HG03045 (cell line): Measurements from ENCODE around the gene CAPN13.

Source experiments
- ATAC-seq: cut with Tn5 transposase; IDR thresholded peaks from one replicate; pipeline ENCODE4 v1.9.1; 2021; ENCODE audit warnings: mild to moderate bottlenecking, moderate library complexity; ENCODE audit not compliant: unreplicated experiment

CAPN13 gene

DNA sequence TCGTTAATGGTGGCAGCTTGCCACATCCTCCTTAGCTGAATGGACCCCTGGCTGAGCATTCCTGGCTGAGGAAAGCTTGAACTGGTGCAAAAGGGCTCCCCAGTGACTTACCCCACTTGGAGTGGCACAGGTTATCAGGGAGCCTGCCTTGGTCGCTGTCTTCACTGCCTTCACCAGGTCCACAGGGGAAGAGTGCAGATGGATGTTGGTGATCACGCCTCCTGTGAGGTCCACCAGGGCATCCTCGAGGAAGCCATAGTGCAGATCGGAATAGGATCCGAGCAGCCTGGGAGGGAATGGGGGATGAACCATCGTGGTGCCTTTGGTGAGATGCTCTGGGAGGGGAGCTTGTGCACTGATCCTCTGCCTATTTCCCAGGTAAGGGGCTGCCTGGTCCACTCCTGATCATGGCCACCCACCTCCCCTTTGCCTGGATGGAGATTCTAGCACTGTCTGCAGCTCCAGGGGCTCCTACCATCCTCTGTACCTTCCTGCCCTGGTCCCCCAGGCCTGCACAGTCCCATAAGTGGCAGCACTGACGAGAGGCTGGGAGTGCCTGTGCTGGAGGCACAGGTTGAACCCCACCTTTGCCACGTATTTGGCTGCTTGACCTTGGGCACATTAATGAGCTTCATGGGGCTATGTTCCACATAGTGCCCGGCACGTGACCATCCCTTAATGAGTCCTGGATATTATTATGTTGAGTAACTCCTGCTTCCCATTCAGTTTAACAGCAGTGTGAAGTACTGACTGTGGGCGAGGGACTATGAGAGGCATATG, 43.0 kb downstream of the CAPN13 start:
- ATAC-seq: no peak

DNA sequence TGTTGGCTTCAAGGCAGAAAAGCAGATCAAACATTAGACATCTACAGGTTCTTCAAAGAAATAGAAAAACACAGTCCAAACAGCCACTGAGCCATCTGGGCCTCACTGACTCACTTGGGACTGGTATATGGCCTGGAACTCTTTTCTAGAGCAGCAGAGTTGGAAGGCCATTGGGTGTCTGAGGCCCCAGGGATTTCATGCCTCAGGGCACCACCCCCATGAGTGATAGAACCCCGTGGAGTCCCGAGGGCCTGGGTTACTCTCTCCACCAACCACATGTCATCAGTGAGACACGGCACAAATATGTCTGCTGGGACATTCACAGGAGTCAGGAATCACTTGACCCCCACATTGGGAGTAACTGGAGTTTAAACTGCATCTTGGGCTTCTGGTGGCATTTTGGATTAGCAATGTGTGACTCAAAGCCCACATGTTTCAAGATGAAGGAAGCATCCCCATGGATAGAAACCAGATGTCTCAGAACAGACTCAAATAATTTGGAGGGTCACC, 44.0 kb downstream of the CAPN13 start:
- ATAC-seq: no peak

DNA sequence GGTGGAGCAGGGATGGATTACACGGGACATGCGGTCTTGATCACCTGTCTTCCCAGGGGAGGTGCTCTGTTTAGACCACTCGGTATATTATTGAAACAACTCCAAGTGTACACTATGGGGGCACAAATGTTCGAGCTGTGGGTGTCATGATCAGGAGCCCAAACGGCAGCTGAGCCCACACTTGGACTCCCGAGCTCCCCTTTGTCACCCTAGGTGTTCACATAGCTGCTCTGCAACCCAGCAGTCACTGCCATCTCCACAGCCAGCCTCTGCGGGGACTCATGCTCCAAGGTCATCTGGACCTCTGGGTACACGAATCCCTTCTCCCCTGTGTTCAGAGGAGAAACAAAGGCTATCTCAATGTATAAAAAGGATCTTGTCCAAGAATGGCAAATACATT, 46.0 kb downstream of the CAPN13 start:
- no peak for ATAC-seq

DNA sequence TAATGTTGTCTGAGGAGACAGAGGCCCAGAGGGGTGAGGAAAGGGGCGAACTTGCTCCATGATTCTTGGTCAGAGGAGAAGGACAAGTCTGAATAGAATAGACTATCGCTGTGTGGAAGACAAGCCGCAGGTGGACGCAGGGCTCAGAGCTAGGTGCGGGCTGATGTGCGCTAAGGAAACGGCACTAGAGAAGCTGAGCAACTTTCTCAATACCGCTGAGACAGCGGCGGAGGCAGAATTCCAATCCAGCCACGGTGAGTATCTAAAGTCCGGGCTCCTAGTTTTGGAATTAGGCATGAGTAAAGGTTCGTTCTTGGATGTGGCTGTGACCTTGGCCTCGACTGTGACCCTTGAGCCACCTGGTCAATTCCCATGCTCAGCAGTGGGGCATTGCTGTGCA, 47.8 kb downstream of the CAPN13 start:
- ATAC-seq: no peak

DNA sequence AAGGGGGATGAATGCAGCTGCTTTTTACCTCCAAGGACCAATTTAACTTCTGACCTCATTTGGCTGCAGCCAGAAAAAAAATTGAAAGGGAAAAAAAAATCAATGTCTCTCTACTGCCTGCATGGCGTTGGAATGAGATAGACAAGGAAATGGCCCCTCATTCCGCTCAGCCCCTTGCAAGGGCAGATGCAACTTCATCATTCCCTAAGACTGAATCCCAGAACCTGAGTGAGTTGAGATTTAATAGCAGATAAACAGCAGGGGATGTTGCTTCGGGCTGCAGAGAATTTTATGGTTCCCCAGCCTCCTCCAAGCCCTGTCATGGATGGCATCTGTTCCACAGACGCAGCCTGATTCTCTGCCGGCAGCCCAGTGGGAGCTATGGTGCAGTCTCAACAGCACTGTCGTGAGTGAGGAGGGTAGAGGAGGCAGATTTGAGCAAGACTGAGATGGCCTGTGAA, 49.0 kb downstream of the CAPN13 start:
- no peak for ATAC-seq

DNA sequence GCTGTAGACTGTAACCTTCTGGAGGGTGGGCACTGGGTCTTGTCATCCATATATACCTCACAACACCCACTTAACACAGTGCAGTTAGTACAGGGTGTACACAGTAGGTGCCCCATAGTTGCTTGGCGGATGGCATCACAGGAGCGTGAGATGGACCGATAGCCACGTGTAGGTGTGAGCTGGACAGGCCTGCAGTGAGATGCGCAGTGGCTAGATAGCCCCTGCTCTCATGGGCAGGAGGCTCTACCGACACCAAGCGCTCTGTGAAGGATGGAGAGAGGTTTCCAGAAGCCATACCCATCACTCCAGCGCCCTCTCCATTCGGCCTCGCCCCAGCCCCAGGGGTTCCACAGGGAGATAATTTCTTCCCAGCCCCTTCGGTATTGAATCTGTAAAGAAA, 49.5 kb downstream of the CAPN13 start:
- no peak for ATAC-seq

DNA sequence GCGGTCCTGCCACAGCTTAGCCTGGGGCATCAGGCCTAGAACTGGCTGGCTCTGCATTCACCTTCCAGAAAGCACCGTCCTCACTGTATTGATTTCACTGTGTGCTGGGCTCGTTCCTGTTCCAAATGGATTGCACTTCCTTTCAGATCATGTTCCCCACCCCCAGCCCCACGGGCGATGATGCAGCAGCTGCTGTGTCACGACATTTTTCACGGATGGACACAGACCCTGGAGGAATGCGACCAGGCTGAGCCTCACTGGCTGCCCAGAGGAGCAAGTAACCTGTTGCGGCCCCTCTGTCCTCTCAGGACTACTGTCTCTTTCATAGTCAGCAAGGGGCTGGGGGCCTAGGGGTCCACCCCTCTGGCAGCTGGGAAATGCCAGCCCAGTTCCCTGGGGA, 50.3 kb downstream of the CAPN13 start:
- no peak for ATAC-seq

DNA sequence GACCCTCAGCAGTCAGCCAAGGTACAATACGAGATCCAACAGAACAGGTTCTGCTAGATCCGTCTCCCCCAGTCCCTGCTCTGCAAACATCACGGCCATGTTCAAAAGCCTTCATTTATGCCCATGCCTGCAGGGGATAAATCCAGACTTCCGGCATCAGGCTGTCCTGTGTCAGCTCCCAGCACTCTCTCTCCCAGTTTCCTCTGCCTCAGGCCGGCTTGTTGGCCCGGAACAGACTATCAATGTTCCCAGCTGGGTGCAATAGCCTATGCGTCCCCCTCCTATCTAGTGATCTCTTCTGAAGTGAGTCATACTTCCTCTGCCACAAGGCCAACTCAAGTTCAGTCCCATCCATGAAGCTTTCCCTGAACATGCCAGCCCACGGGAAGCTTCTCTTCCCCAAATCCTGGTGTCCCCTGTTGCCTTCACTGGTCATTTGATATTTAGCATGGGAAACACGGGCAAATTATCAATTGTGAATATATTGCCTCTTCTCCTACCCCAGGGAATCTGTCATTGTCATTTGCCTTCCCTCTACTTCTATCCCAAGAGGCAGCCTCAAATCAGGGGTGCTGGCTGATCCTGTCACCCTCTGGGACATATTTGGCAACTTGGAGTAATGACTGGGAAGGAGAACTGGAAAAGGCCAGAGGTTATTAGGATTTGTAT, 51.1 kb downstream of the CAPN13 start:
- ATAC-seq: no peak

DNA sequence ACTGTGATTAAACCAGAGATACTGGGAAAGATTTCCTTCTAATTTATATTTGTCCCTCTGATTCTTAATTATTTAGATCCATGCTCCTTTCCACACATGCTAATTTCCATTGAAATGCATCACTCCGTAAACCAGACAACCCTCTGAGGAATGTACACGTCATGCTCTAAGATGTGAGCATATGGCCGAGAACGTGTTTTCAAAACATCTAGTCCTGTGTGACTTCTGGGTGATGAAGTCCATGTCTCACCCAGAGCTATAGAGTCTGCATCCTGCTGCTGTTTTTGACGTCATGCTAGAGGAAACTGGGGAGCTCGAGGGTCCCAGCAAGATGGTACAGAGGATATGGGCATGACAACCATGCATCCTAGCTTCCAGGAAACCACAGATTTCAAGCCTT, 53.6 kb downstream of the CAPN13 start:
- no peak for ATAC-seq

DNA sequence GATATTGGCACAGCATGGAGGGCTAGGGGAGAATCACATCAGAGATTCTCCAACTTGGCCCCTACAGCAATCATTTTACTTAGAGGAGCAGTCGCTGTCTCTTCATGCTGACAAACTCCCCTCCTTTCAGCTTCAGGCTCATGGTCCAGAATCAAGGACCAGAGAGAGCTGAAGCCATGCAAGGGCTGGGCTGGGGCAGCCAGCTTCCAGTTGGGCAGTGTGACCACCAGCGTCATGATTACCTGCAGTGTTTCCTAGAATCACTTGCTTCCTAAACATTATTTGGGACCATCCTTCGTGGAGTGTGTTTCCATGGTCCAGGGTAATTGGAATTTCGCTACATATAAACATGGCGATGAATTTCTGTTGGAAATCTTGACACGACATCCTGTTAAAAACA, 54.4 kb downstream of the CAPN13 start:
- ATAC-seq: no peak

DNA sequence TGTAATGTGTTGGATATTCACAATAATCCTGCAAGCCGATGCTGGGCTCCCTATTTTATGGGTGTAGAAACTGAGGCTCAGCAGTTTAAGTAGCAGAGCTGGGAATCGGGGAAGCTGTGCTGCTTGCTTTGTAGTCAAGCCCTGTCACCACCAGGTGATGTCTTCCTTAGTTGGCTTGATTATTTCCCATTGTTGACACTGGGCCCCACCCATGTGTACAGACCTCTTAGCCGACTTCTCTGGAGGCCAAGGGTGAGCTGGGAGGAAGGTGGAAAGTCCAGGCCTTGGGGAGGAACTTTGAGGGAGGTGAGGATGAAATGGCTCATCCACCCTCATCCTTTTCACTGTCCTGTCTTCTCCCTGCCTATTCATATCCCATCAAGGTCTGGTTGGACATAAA, 60.0 kb downstream of the CAPN13 start:
- ATAC-seq: no peak

DNA sequence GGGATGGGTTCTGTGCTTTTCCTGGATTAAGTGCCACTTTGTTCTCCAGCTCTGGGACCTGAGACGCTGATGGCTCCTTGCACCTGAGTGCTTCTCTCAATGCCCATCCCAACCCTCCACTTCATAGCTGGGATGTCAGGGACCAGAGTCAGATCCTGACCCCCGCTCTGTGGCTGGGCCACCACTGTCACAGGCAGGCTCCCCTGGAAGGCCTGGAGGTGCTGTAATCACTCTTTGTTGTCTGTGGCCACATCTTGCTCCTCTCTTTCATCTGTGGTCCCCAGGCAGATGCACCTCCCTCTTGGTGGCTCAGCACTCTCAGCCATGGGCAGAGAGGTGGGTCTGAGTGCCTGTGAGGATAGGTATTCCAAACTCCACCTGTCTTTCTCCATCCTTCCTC, 62.4 kb downstream of the CAPN13 start:
- no peak for ATAC-seq

DNA sequence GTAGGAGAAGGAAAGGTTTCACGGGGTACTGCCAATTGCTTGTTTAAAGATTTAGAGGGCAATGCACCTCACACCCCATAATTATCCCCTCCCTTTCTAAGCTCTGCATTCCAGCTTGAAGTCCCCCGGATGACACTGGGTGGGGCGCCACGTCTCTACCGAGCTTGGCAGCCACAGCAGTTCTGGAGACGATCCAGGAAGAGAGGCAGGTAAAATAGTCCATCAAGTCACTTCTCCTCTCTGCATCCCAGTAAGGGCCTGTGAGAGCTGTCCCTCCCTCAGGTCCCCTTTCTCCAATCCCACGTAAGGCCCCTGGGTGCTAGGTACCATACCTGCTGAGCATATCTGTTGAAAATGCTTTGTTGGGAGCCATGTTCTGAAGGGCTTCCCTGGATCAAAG, 65.7 kb downstream of the CAPN13 start:
- no peak for ATAC-seq

DNA sequence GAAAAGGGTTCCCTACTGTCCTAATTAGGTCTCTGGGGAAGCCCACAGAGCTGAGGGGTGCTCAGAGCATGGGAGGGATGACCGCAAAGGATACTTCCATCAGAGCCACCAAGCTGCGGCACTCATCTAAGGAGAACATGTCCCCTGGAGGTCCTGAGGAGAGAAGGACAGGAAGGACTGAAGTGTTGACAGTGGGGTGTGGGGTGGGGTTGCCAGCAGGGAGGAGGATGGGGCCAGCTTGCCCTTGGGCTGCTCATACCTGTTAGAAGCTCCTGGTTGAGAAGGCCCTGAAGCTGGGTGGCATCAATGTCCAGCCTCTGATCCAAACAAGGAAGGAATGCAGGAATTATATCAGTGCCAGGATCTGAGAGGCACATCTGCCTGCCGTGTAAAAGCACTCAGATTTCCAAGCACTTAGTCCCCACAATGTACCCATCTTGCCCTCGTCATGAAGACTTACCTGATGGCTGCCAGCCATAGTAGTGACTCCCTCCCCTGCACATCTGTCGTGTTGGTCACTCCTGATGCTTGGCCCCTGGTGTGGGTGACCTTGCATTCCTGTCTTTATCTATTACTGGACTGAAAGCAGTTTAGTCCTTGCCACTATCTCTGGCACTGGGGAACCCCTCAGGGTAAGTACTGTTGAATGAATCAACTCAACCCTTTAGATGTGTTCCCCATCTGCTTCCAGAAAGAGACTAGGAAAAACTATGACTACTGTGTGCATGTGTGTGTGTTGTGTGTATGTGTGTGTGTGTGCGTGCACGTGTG, 68.9 kb downstream of the CAPN13 start:
- ATAC-seq: no peak

DNA sequence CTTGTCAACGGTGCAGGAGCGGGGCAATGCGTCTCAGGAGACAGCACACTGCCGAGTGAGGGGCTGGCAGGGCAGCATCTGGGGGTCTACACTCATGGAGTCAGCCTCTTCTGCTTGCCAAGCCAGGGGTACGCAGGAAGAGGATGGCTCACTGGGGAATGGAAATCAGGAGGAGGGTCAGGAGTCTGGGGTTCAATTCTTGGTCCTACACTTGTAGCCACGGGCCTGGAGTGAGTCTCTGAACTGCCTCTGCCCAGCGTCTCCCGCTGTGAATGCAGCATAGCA, 70.0 kb downstream of the CAPN13 start:
- no peak for ATAC-seq

DNA sequence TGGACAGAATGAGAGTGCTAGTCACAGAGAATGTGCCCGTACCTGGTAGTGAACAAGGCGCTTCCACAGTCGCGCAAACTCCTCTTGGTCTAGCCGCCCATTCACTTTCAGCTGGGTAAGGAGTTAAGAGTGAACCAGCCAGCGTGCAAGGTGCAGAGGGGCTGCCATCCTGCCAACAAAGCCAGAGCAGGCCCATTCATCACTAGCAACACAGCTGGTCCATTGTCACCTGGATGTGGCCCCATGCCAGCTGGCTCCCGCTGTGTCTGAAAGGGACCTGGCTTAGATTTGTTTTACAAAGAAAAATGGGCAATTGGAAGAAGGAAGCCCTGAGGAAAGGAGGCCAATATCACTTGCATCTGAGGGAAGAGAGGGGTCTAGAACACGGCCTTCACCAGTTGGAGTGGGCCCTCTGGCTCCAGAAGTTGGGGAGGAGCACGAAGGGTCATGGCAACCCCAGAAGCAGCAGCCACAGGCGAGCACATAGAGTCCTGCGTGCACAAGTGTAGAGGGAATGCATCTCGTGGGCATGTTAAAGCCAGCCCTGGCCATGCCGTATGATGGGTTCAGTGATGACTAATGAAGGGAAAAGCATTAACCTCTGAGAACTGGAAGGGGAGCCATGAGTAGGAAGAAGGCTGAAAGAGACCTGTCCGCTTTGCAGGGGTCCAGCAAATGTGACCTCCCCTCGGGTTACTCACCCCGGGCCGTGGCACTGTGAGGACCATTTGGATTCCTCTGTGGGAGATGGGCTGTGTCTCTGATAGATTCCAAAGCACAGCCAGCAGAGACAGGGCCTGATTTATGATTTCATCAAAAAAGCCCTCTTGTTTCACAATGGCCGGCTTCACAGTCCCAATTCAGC, 70.6 kb downstream of the CAPN13 start:
- no peak for ATAC-seq

DNA sequence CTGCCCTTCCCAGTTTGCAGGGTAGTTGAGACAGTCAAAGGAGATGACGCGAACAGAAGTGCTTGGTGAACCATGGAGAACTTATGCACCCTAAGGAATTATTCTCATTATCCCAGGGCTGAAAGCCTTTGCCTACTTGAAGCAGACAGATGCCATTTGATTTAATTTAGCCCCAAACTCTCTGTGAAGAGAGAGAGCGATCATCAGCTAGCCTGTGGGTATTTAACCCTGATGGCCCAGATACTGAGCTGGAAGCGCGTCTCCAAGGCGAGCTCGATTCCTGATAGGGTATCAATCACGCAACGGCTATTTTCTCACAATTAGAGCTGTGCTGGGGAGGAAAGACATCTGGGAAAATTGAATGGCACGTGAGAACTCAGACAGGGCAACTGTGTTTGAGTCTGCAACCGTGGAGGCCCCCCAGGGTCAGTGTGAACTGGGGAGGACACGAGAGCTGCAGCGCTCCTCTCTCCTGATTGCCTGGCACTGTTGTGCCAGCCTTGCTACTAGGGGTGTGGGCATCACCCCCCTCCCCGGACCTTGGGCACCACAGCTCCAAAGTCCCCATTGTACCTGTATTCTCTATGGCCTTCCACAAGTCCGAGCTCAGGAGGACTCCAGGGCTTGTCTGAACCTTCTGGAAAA, 73.2 kb downstream of the CAPN13 start:
- ATAC-seq: no peak

DNA sequence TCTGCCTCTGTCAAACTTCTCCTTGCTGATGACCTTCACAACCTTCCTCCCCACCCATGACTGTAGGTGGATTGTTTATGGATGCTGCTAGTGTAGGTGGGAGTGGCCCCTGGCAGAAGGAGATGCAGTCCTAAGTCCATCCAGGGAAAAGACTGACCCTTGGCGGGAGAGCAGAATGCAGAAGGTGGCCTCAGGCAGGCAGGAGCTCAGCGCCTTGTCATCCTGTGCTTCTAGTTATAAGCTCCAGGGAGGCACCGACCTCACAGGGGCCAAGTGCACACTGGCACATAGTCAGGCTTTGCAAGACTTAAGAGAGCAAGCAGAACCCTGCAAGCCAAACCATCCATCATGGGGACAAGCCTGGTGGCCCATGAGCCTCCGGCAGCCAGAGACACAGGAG, 74.4 kb downstream of the CAPN13 start:
- ATAC-seq: no peak

DNA sequence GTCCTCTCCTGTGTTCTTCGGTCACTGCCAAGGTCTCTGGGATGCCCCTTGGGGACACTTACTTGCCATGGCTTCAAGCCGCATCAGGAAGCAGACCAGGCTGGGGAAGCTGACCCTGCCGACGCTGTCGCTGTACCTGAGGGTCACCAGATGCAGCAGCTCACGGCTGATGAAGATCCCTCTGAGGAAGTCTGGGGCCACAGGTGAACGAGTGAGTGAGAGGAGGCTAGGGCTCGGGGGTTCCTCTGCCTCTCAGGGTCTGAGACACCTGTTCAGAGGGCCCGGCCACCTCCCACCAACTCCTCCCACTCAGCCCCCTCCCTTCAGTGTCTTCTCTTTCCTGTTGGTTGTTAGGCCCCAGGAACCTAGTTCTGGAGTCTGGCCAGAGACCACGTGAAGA, 74.9 kb downstream of the CAPN13 start:
- ATAC-seq: no peak

DNA sequence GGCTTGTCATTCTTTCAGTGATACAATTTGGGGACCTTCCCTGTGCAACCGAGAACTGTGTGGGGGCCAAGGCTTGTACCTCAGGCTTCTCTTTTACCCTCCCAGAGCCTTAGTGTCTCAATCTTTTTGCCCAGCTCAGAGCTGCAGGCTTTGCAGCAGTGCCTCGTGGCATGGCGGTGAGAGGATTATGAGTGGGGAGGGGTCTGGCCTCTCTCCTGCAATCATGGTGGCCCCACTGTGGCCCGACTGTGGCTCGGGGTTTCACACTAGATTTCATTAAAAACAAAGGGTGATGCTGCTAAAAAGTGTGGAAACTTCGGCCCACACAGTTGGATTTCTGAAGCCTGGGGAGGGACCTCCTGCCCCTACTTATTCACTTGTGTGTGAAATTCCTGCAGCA, 75.5 kb downstream of the CAPN13 start:
- no peak for ATAC-seq
